Neural cell (in vitro differentiated cells): Measurements from ENCODE around the gene ANKRD45.

Experiments used
- CTCF ChIP-seq: fragments of 450-650 bp; IDR thresholded peaks from 2 replicates; pipeline ENCODE4 v1.5.1; 2014; ENCODE audit warnings: antibody characterized with exemption, mild to moderate bottlenecking, moderate library complexity; ENCODE audit not compliant: poor library complexity, severe bottlenecking
- EP300 ChIP-seq: fragments of 450-650 bp; conservative IDR thresholded peaks from 2 replicates; pipeline ENCODE4 v1.6.1; 2014; ENCODE audit warnings: antibody characterized with exemption, mild to moderate bottlenecking, moderate library complexity; ENCODE audit not compliant: poor library complexity, severe bottlenecking
- EZH2 ChIP-seq: fragments of 200-600, 300-800 bp; shearing (Covaris generic), sonication (generic); IDR thresholded peaks from 2 replicates; pipeline ENCODE4 v1.6.1; 2014; ENCODE audit warnings: antibody characterized with exemption, low read length, borderline replicate concordance, mild to moderate bottlenecking; ENCODE audit not compliant: insufficient read depth, poor library complexity, severe bottlenecking
- MXI1 ChIP-seq: fragments of 450-650 bp; conservative IDR thresholded peaks from 2 replicates; pipeline ENCODE4 v1.6.1; 2014; ENCODE audit warnings: antibody characterized with exemption, mild to moderate bottlenecking; ENCODE audit not compliant: poor library complexity, severe bottlenecking
- POLR2AphosphoS5 ChIP-seq: IDR thresholded peaks from 2 replicates; pipeline ENCODE4 v1.6.1; 2012
- REST ChIP-seq: IDR thresholded peaks from 2 replicates; pipeline ENCODE4 v1.6.1; 2012; ENCODE audit warnings: borderline replicate concordance
- SMC3 ChIP-seq: fragments of 450-650 bp; conservative IDR thresholded peaks from 2 replicates; pipeline ENCODE4 v1.6.1; 2014; ENCODE audit warnings: antibody characterized with exemption, mild to moderate bottlenecking, moderate library complexity; ENCODE audit not compliant: poor library complexity
- TAF1 ChIP-seq: IDR thresholded peaks from 2 replicates; pipeline ENCODE4 v1.6.1; 2012; ENCODE audit warnings: low read depth

GRCh38 chr1:173616859-173617258, 52.8 kb downstream of the ANKRD45 start:
- TF ChIP-seq CTCF, result no peak
- no peak for TF ChIP-seq EP300
- TF ChIP-seq EZH2, result no peak
- TF ChIP-seq POLR2AphosphoS5, result no peak
- TF ChIP-seq TAF1, result no peak
- TF ChIP-seq MXI1, result no peak
- no peak for TF ChIP-seq SMC3
- TF ChIP-seq REST, result no peak
